HG03175 (cell line): ENCODE measurements around the gene ATP2A3.

Experiments
- ATAC-seq: cut with Tn5 transposase; IDR thresholded peaks from one replicate; pipeline ENCODE4 v1.9.1; 2021; ENCODE audit warnings: mild to moderate bottlenecking, moderate library complexity; ENCODE audit not compliant: unreplicated experiment

Gene ATP2A3

GRCh38 chr17:3964203-3965117 lies at the start of gene ATP2A3:
TSS of gene ATP2A3 (minus strand) at chr17:3964437. CDS start at chr17:3964291, 146 bp downstream.
- peak; percentile 44 for ATAC-seq

GRCh38 chr17:4010754-4011153 lies 46.5 kb upstream of the ATP2A3 start:
- ATAC-seq, result no peak

GRCh38 chr17:4009186-4009785 lies 45.0 kb upstream of the ATP2A3 start:
- ATAC-seq, result no peak

GRCh38 chr17:4008441-4009185 lies 44.4 kb upstream of the ATP2A3 start:
- ATAC-seq, result no peak

GRCh38 chr17:4008082-4008435 lies 43.8 kb upstream of the ATP2A3 start:
- no peak for ATAC-seq

- ATAC-seq, result no peak
Measured at GRCh38 chr17:4007346-4008081, 43.3 kb upstream of the ATP2A3 start.

- ATAC-seq, result no peak
Measured at GRCh38 chr17:4006745-4007211, 42.5 kb upstream of the ATP2A3 start.

GRCh38 chr17:4006165-4006589 lies 41.9 kb upstream of the ATP2A3 start:
- no peak for ATAC-seq

- no peak for ATAC-seq
Measured at GRCh38 chr17:4005296-4006164, 41.3 kb upstream of the ATP2A3 start.

GRCh38 chr17:4004517-4005295 lies 40.5 kb upstream of the ATP2A3 start:
- no peak for ATAC-seq

GRCh38 chr17:4003501-4004421 lies 39.5 kb upstream of the ATP2A3 start:
- ATAC-seq, result no peak

GRCh38 chr17:4003131-4003500 lies 38.9 kb upstream of the ATP2A3 start:
- ATAC-seq, result no peak

GRCh38 chr17:4001048-4001590 lies 36.9 kb upstream of the ATP2A3 start:
- no peak for ATAC-seq

GRCh38 chr17:3998436-3998835 lies 34.2 kb upstream of the ATP2A3 start:
- no peak for ATAC-seq

- ATAC-seq, result no peak
Measured at GRCh38 chr17:3995067-3995466, 30.8 kb upstream of the ATP2A3 start.

GRCh38 chr17:3994221-3994576 lies 30.0 kb upstream of the ATP2A3 start:
- no peak for ATAC-seq

GRCh38 chr17:3993493-3994220 lies 29.4 kb upstream of the ATP2A3 start:
- no peak for ATAC-seq
